ENCODE data around the gene ADTRP. TPM values are rescaled to one million over a fixed set of nuclear protein-coding genes. Genes with fewer than 3 reads are reported as not detected.
A peak's percentile ranks its signal among the peaks of the same experiment; 100 is the strongest.
"Not testable (repeated sequence)": the region's sequence is repeated elsewhere in the genome, so short reads cannot be mapped to it uniquely, and the experiment has no call there.

Gene ADTRP
- total RNA-seq, 2 donors from 2014 or later: 33.5 to 75.2 TPM

DNA sequence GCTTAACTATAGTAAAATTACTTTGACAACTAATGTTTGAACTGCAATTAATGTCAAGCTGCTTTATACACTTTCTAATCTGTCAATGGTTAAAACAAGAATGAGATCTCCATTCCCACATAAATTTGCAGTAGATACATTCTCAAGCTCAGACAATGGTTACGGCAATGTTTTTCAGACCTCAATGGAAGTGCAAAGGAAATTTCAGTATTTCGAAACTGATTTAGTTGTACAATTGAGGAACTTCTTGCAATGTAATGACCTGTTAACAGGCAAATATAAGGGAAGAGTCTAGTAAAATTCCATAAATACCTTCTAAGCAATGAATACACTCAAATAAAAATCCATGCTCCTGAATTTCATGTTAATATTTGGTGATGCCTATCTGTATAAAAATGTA is 94.7 kb downstream of the ADTRP start:
- DNase-seq (ENCODE audit: low spot score in 2 of 2): no peak
- peaks cover 8 to 17% of the 10 kb centered on the region in 2 donors for H3K36me3 Mint-ChIP-seq
- H3K27ac Mint-ChIP-seq: no peak overlapping the region
- no peak for ATAC-seq
- peaks cover 4 to 18% of the 10 kb centered on the region in 2 donors for H3K9me3 Mint-ChIP-seq

DNA sequence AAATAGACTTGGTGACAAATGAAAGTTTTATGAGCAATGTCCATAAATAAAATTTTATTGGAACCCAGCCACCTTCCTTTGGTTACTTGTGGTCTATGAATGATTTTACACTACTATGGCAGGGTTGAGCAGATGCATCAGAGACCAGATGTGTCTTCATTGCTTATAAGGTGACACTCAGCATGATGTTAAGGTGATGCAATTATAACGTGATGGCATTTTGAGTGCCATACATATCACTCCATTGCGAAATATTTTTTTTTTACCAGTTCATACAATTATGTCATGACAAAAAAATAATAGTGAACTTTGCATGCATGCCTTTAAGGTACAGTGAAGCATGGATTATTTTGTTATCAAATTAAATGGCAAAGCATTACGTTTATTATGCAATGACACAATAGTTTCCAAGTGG is 96.0 kb downstream of the ADTRP start:
- ATAC-seq (no peak), DNase-seq (ENCODE audit: low spot score in 2 of 2) (no peak)
- H3K9me3 Mint-ChIP-seq: peaks cover 4 to 18% of the 10 kb centered on the region in 2 donors
- H3K27ac Mint-ChIP-seq: no peak overlapping the region
- H3K36me3 Mint-ChIP-seq: peaks cover 8 to 17% of the 10 kb centered on the region in 2 donors

DNA sequence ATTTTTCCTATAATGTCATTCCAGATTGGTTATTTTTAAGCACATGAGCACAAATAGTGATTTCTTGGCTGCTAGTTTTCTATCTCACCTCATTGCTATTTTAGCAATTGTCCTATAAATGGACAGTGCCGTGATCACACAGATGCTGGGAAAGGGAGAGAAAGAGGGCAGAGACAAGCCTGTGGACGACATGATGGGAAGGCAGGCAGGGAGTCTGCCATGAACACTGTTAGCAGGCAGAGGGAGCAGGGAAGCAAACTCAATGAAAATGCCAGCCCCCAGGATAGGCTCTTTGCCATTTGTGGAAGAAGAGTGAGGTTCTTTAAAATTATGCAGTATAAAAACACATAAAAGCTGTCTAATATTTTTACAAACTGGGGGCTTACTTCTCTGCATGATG is 96.8 kb downstream of the ADTRP start:
- H3K9me3 Mint-ChIP-seq: peaks cover 4 to 18% of the 10 kb centered on the region in 2 donors
- peaks cover 8 to 17% of the 10 kb centered on the region in 2 donors for H3K36me3 Mint-ChIP-seq
- no peak for ATAC-seq
- no peak for DNase-seq (ENCODE audit: low spot score in 2 of 2)
- H3K27ac Mint-ChIP-seq: no peak overlapping the region

DNA sequence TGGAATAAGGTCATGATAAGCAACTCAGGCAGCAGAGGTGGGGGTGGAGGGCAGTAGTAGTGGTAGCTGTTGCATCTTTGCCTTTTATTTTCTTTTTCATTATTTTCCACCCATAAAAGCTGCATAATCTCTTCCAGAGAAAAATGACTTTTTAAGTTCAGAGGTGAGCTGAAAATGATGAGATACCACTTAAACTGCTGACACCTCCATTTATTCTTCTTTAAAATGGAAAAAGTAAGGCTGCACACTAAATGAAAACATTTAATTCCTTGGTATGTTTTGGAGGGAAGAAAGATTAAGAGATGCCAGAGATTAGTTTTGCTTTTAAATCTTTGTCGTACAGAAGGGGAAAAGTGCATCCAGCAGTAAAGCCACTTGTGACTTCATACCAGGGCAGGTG is 97.2 kb downstream of the ADTRP start:
- DNase-seq (ENCODE audit: low spot score in 2 of 2): no peak

DNA sequence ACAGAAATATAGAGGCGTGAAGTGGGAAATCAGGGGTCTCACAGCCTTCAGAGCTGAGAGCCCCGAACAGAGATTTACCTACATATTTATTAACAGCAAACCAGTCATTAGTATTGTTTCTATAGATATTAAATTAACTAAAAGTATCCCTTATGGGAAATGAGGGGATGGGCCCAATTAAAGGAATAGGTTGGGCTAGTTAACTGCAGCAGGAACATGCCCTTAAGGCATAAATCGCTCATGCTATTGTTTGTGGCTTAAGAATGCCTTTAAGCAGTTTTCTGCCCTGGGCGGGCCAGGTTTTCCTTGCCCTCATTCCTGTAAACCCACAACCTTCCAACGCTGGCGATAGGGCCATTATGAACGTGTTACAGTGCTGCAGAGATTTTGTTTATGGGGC is 98.1 kb downstream of the ADTRP start:
- not testable (repeated sequence) for ATAC-seq; H3K27ac Mint-ChIP-seq; DNase-seq (ENCODE audit: low spot score in 2 of 2)
- Mint-ChIP-seq H3K36me3 (peaks cover 8 to 17% of the 10 kb centered on the region in 2 donors), H3K9me3 (peaks cover 4 to 18% of the 10 kb centered on the region in 2 donors)

More for the DNA sequence above, 97.2 kb downstream of the ADTRP start:
- no peak for ATAC-seq
- Mint-ChIP-seq H3K27ac (peak overlapping the region in 1 of 2 donors; percentile 33), H3K9me3 (peaks cover 4 to 18% of the 10 kb centered on the region in 2 donors), H3K36me3 (peaks cover 8 to 17% of the 10 kb centered on the region in 2 donors)

DNA sequence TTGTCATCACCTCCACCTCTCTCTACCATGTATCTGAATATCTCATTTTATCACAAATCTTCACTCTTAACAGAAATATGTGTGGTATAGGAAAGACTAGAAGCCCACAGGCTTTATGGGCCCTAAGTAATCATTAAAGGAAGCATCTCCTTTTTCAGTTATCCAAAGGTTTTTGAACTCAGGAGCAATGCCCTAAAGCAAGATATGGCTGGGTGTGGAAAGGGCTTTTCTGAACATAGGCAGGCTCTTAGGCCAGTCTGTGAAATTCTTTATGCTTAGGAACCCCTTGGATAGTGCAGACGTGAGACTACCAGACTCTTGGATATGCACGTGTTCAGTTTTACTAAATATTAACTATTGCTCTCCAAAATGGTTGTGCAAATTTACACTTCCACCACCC is 99.5 kb downstream of the ADTRP start:
- DNase-seq (ENCODE audit: low spot score in 2 of 2) (no peak), ATAC-seq (no peak)
- H3K27ac Mint-ChIP-seq: no peak overlapping the region
- peaks cover 8 to 17% of the 10 kb centered on the region in 2 donors for H3K36me3 Mint-ChIP-seq
- peaks cover 4 to 18% of the 10 kb centered on the region in 2 donors for H3K9me3 Mint-ChIP-seq

DNA sequence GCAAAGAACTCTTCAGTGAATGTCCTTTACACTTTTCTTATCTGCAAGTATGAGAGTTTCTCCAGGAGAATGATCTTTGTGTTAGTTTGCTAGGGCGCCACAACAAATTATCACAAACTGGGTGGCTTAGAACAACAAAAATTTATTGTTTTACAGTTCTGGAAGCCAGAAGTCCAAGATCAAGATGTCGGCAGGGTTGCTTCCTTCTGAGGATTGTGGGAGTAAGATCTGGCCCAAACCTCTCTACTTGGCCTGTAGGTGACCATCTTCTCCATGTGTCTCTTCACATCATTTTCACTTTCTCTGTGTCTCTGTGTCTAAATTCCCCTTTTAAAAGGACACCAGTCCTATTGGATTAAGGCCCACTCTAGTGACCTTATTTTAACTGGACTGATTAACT is 103.0 kb downstream of the ADTRP start:
- peaks cover 4 to 6% of the 10 kb centered on the region in 2 donors for H3K36me3 Mint-ChIP-seq
- no peak overlapping the region for H3K27ac Mint-ChIP-seq
- DNase-seq (ENCODE audit: low spot score in 2 of 2): no peak
- peaks cover 4 to 7% of the 10 kb centered on the region in 2 donors for H3K9me3 Mint-ChIP-seq
- ATAC-seq: peak; percentile 64 to 77

DNA sequence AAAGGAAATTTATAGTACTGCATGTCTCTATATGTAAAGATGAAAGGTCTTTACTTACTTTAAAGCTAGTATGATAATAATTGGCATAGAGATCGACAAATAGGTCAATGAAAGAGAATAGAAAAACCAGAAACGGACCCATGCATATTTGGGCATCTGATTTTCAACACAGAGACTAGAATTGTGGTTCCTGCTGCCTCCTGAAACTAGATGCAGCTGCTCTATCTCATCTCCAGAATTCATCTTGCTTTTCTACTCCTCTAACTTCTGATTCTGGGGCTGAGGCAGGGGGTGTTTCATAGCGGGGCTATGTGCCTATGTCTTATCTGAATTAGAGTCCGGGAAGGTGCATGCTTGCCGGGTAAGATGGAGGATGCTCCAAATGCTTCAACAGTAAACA is 105.9 kb downstream of the ADTRP start:
- DNase-seq (ENCODE audit: low spot score in 2 of 2): no peak
- Mint-ChIP-seq H3K9me3 (peaks cover 0 to 5% of the 10 kb centered on the region in 2 donors), H3K27ac (no peak overlapping the region), H3K36me3 (peaks cover 0 to 12% of the 10 kb centered on the region in 2 donors)
- ATAC-seq: no peak

DNA sequence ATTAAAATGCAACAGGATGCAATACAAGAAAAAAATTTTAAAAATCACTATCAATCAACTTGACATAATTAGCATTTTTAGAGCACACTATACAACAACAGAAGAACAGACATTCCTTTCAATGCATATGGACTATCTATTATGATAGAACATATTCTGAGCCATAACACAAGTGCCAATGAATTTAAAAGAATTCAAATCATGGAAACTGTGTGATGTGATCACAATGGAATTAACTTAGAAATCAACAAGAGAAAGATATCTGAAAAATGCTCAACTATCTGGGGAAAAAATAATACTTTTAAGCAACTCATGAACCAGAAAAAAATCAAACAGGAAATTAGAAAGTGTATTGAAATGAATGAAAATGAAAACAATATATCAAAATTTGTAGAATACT is 106.3 kb downstream of the ADTRP start:
- DNase-seq (ENCODE audit: low spot score in 2 of 2) (no peak), ATAC-seq (no peak)
- H3K36me3 Mint-ChIP-seq: peaks cover 0 to 12% of the 10 kb centered on the region in 2 donors
- peaks cover 0 to 5% of the 10 kb centered on the region in 2 donors for H3K9me3 Mint-ChIP-seq
- no peak overlapping the region for H3K27ac Mint-ChIP-seq

DNA sequence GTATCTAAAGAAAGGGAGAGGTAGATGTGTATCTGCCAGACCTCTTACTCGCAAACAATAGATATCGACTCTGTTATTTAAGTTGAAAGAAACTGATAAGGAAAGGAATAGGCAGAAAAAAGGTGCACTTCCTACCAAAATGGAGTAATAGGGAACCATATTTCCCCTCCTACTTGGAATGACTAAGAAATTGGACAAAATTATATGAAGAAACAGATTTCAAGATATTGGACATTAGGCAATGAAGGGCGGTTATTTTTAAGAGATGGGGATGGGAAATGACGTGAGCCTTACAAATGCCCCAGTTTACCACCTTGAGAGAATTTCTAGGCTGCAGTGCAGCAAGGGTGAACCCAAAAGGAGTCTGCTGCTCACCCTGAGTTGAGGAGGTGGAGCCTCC is 108.9 kb downstream of the ADTRP start:
- Mint-ChIP-seq H3K36me3 (peaks cover 0 to 12% of the 10 kb centered on the region in 2 donors), H3K27ac (no peak overlapping the region), H3K9me3 (peaks cover 0 to 9% of the 10 kb centered on the region in 2 donors)
- ATAC-seq (no peak), DNase-seq (ENCODE audit: low spot score in 2 of 2) (no peak)

DNA sequence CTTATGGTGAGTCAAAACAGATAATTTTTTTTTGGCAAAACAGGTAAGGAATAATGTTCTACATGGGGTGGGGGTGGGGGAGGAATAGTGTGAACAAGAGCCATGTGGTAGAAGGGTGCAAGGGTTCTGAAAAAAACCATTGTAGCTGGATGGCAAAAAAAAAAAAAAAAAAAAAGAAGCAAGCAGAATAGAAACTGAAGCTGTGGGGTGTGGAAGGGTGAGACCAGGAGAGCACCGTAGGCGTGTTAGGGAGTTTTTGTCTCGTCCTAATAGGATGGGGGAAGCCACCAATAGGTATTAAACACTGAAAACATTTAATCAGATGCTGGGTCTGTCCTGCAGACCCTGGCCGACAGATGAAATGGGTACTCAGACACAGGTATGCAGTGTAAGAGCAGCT is 110.1 kb downstream of the ADTRP start:
- H3K9me3 Mint-ChIP-seq: peaks cover 0 to 9% of the 10 kb centered on the region in 2 donors
- no peak overlapping the region for H3K27ac Mint-ChIP-seq
- no peak for ATAC-seq
- peaks cover under 1 to 12% of the 10 kb centered on the region in 2 donors for H3K36me3 Mint-ChIP-seq
- no peak for DNase-seq (ENCODE audit: low spot score in 2 of 2)

DNA sequence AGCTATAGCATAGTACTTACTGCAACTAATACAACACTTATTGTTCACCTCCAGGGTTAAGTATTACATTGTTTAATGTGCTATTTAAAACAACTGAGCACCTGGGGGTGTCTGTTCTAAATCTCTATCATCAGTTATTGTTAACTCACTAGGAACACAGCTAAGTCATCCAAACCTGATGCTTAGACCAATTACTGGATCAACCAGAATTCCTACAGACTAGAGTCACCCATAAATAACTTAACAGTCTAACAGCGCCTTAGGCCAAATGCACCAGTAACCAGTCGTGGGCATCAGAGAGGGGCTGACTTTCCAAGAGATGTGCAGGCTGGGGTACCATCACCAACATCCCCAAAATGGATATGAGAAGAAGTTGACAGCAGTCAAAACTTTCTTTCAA is 110.7 kb downstream of the ADTRP start:
- ATAC-seq: no peak
- no peak for DNase-seq (ENCODE audit: low spot score in 2 of 2)
- Mint-ChIP-seq H3K9me3 (peaks cover 0 to 9% of the 10 kb centered on the region in 2 donors), H3K36me3 (peaks cover 4 to 12% of the 10 kb centered on the region in 2 donors), H3K27ac (no peak overlapping the region)

DNA sequence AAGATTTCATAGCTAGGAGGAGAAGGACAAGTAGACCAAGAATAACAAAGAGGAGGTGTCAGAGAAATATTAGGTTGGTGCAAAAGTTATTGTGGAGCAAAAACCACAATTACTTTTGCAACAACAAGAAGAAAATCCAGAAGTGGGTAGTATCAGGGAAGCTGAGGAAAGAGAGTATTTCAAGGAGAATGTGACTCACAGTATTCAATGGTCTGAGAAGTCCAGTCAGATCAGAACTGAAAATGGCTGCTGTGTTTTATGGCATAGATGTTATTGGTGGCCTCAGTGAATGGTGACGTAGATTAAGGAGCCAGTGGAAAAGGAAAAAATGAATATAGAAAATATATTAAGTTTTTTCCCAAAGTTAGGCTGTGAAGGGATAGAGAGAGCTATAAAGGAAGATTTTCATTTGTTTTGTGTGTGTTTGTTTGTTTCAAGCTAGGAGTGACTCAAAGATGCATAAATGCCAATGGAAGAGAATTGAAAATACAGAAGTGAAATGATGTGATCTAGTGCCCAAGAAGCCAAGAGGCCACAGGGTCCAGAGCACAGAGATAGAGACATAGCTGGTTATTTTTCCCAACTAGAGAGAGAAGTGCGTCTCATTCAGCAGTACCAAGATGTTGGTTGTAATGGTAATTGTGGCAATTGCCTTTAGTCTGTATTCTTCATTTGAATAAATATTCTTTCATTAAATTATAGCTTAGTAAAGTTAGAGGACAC is 112.8 kb downstream of the ADTRP start:
- Mint-ChIP-seq H3K36me3 (peaks cover 4 to 12% of the 10 kb centered on the region in 2 donors), H3K27ac (peak overlapping the region in 1 of 2 donors; percentile 72), H3K9me3 (peaks cover 0 to 9% of the 10 kb centered on the region in 2 donors)
- DNase-seq (ENCODE audit: low spot score in 2 of 2) (no peak), ATAC-seq (peak; percentile 93 to 95)

Other genes with a start within 250 kb of the ADTRP start
- 1 to 10 TPM in 1 of 2 donors, under 1 TPM in 1; 0.39 to 1.1 TPM for gene TMEM170B, start 241.1 kb downstream of the ADTRP start, total RNA-seq
- 10 to 100 TPM; 54.3 to 75.6 TPM for gene HIVEP1, start 233.5 kb upstream of the ADTRP start, total RNA-seq

Data from activated naive CD4-positive, alpha-beta T cell treated with anti-CD3 and anti-CD28 coated beads, Interleukin-2, amount 50 U/mL, for 72 hours (primary cell).